Subcutaneous adipose tissue (tissue), 4 donors: Measurements from ENCODE around the gene CTBP2. TPM values are rescaled to one million over a fixed set of nuclear protein-coding genes. Genes with fewer than 3 reads are reported as not detected.

Experiments used
- total RNA-seq, 4 donors: library from RNA; depleted of rRNA; stranded (reverse); fragments of >200 nt; gene quantifications; one replicate each; pipeline ENCODE4 v1.1.0, GENCODE V29; 2016
- TF ChIP-seq, protein P1 (sequence below): fragments of 450-650 bp; IDR thresholded peaks from one replicate; pipeline ENCODE4 v1.5.1; 2016; ENCODE audit warnings: low read depth, mild to moderate bottlenecking, control low read depth, antibody characterized with exemption, moderate library complexity

CTBP2 gene
- total RNA-seq, 4 donors from 2014 or later, result 22.3 to 52.2 (median 42.5) TPM

- TF ChIP-seq, protein P1, sequence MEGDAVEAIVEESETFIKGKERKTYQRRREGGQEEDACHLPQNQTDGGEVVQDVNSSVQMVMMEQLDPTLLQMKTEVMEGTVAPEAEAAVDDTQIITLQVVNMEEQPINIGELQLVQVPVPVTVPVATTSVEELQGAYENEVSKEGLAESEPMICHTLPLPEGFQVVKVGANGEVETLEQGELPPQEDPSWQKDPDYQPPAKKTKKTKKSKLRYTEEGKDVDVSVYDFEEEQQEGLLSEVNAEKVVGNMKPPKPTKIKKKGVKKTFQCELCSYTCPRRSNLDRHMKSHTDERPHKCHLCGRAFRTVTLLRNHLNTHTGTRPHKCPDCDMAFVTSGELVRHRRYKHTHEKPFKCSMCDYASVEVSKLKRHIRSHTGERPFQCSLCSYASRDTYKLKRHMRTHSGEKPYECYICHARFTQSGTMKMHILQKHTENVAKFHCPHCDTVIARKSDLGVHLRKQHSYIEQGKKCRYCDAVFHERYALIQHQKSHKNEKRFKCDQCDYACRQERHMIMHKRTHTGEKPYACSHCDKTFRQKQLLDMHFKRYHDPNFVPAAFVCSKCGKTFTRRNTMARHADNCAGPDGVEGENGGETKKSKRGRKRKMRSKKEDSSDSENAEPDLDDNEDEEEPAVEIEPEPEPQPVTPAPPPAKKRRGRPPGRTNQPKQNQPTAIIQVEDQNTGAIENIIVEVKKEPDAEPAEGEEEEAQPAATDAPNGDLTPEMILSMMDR, result no peak
These were observed 146.9 kb downstream of the CTBP2 start for GRCh38 chr10:125013529-125013872.

DNA sequence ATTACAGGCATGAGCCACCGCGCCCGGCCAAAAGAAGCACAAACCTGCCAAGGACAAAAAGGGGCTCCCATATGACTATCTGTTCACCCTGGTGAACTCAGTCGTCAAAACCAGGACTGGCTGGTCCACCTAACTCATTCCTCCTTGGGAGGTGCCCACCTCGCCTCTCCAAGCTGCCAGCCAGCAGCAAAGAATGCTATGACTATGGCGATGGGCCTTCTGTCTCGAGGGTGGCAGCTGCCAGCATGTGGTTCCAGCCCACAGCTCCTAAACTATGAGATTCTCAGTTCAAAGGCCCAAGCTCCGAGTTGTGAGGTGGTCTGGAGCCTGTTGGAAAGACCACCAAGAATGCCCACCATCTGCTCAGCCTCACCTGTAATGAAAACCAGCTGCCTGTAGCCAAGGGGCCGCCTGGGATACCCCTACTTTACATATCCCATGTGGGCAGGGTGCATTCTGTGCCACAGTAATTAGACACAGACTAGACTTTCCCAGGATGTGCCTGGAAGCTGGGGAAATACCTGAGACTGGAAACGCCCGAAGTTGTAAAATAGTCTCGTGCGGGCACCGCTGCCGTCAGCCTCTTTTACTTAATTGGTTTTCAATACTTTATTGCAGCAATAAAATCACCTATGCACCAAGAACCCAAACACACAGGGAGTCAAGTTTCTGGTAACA is 147.4 kb downstream of the CTBP2 start:
- TF ChIP-seq, protein P1, result no peak

GRCh38 chr10:125011926-125012705 is 148.2 kb downstream of the CTBP2 start:
- TF ChIP-seq, protein P1, result no peak

DNA sequence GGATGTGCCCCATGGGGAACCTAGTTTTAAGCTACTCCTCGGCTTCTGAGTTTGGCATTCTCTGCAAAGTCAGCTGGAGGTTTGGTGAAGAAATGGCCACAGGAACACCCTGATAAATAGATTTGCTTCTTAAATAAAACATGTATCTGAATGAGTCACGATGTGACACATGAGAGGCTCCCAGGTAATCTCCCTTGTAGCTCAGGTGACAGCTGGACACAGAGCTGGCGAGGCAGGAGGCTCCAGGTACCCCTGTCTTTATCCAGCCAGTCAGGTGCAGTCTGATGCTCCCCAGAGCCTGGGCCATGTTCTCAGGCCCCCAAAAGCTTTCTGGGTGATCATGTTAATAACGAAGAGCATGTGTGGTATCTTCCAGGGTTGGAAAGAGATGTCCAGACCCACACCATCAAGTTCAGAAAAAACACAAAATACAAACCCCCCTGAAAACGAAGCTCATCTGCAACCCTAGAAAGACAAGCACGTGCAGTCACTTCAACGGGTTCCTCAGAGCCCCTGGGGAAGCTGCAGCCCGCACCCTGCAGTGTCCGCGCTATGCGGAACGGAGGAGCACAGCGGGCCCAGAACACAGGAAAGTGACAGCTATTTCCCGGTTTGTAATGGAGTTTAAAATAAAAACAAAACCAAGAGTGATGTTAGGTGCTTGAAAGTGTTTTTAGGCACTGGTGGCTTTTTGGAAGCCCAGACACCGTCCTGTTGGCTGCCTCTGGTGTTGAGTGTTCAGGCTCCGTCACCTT is 149.0 kb downstream of the CTBP2 start:
- TF ChIP-seq, protein P1, result no peak

GRCh38 chr10:125010362-125010761 is 150.0 kb downstream of the CTBP2 start:
- TF ChIP-seq, protein P1, result no peak

DNA sequence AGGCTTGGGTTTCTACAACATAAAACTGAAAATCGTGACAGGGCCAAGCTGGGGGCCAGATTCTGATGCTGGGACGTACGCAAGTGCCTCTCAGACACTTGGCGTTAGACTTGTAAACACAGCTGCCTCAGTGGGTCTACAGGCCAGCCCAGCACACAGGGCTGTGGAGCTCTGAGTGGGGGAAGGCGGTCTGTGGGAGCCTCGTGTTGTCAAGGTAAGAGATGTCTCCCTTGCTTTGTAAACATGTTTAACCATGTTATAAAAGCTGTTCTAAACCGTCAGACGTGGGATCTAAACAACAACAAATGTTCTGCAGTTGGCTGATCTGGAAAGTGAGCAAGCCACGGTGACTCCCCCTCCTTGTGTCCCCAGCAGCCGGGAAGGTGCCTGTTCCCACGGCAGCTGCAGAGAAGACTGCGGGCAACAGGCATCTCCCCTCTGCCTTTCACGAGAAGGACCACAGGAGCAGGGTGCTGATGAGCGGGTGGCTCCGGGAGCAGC is 150.7 kb downstream of the CTBP2 start:
- TF ChIP-seq, protein P1, result no peak
